GM19395 (cell line): ENCODE data around the gene ATP10B.

Experiments
- ATAC-seq: cut with Tn5 transposase; IDR thresholded peaks from one replicate; pipeline ENCODE4 v1.9.1; 2021; ENCODE audit warnings: mild to moderate bottlenecking, moderate library complexity; ENCODE audit not compliant: unreplicated experiment

The ATP10B gene

GRCh38 chr5:160697281-160697680 lies 154.7 kb downstream of the ATP10B start:
- ATAC-seq: no peak

DNA sequence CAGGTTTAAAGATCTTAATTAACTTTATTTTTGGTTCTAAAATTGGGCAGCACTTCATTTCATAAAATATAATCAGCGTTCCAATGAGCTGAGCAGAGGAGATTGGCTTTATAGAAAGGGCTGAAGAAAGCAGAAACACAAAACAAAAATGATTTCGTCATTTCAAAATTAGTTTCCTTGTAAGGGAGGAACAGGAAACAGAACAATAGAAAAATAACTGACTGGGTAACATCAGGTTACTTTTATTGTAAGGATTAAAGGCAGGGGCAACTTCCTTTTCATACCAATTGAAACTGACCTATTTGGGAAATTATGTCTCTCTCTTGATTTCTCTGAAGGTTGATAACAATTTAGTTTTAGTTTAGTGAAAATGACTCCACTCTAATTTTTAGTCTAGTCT lies 157.1 kb downstream of the ATP10B start:
- ATAC-seq: no peak

DNA sequence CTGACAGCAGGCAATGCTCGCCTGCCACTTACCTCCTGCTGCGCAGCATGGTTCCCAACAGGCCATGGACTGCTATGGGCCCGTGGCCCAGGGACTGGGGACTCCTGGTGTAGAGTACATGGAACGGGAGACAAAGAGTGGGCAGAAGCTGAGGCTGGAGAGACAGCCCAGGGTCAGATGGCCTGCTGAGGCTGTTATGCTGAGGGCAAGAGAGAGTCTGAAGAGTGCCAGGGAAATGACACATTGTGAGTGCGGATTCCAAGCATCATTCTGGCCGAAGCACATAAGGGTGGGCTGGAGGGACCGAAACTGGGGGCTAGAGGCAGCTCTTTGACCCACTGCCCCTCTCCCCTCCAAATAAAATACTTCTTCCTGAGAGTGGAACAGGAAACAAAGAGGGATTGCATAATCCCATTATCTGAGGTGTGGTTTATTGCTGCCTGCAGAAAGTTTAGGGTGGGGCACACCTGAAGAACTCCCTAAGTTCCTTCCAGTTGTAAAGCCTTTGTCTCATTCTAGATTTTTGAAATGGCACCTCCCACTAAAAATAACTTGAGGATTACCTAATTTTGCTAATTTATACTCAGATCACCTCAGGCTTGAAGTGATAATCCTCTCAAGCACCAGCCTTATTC lies 158.1 kb downstream of the ATP10B start:
- ATAC-seq: no peak

DNA sequence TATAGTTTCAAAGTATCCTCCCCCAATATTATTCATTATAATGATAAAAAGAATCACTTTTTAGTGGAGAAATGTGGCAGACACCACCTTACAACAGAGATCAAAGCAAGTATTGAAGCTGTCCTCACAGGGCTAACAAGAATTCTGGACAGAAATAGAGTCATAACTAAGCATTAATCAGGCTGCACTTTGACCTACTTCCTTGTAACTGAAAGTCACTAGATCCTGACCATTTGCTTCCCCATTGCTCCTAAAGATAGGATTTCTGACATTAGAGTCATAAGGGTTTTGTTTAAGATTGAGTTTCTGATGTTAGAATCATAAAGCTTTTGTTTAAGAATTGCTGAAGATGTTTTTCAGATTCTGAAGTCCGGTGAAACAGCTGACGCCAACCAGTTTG lies 159.7 kb downstream of the ATP10B start:
- ATAC-seq: no peak

GRCh38 chr5:160685695-160686094 lies 166.3 kb downstream of the ATP10B start:
- ATAC-seq: peak; percentile 94

- ATAC-seq: no peak
Measured at GRCh38 chr5:160685219-160685618, 166.8 kb downstream of the ATP10B start.

- no peak for ATAC-seq
Measured at GRCh38 chr5:160679567-160680309, 172.3 kb downstream of the ATP10B start.

DNA sequence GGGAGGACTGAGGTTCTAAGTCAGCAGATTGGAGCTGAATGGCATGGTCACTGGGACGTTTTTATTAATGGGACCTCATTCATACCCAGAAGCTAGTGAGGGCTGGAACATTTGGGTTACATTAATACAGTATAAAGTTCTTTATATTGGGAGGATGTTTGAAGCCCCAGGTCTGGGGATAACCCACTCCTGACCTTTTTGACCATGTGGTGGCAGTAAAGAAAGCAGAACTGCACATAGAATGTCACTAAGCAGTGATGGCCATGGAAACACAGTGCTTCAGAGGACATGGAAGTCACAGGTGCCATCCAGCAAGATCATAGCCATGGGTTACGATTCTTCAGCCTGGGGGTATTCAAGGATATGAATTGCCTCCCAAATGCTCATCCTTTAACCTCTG lies 176.0 kb downstream of the ATP10B start:
- ATAC-seq: peak; percentile 51

DNA sequence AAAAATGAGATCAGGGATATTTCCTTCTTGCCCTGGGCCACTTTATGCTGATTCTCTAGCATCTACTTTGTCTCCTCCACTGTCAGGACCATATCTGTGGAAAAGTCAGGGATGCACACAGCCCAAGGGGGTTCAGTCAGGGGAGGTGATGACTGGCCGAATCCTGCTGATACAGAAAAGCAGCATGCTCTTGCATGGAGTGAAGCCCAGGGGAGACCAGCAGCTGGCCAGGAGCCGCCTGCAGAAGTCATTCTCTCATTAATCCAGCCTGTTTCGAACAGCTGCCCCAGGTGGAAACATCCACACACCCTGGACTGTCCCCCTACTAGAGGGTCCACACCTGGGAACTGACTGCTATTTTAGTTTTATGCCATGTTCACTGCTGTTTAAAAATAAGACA lies 177.1 kb downstream of the ATP10B start:
- no peak for ATAC-seq

- ATAC-seq: no peak
Measured at GRCh38 chr5:160672521-160672920, 179.5 kb downstream of the ATP10B start.

GRCh38 chr5:160668356-160668755 lies 183.7 kb downstream of the ATP10B start:
- ATAC-seq: no peak

DNA sequence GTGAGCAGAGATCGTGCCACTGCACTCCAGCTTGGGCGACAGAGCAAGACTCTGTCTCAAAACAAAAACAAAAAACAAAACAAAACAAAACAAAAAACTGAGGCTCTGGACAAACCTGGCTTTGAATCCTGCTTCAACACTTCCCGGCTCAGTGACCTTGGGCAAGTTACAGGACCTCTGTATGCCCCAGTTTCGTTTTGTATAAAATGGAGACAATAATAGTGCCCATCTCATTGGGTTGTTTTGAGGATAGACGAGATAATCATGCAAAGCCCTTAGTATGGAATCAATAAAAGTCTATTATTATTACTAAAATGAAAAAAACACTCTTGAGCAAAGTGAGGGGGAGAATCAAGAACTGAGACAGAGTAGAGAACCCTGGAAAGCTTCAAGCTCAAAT lies 184.9 kb downstream of the ATP10B start:
- ATAC-seq: no peak

GRCh38 chr5:160665460-160665859 lies 186.6 kb downstream of the ATP10B start:
- ATAC-seq: no peak

- ATAC-seq: no peak
Measured at GRCh38 chr5:160660132-160660531, 191.9 kb downstream of the ATP10B start.

GRCh38 chr5:160657622-160658458 lies 194.2 kb downstream of the ATP10B start:
- no peak for ATAC-seq

- no peak for ATAC-seq
Measured at GRCh38 chr5:160657068-160657507, 194.9 kb downstream of the ATP10B start.

- no peak for ATAC-seq
Measured at GRCh38 chr5:160655717-160656116, 196.3 kb downstream of the ATP10B start.

DNA sequence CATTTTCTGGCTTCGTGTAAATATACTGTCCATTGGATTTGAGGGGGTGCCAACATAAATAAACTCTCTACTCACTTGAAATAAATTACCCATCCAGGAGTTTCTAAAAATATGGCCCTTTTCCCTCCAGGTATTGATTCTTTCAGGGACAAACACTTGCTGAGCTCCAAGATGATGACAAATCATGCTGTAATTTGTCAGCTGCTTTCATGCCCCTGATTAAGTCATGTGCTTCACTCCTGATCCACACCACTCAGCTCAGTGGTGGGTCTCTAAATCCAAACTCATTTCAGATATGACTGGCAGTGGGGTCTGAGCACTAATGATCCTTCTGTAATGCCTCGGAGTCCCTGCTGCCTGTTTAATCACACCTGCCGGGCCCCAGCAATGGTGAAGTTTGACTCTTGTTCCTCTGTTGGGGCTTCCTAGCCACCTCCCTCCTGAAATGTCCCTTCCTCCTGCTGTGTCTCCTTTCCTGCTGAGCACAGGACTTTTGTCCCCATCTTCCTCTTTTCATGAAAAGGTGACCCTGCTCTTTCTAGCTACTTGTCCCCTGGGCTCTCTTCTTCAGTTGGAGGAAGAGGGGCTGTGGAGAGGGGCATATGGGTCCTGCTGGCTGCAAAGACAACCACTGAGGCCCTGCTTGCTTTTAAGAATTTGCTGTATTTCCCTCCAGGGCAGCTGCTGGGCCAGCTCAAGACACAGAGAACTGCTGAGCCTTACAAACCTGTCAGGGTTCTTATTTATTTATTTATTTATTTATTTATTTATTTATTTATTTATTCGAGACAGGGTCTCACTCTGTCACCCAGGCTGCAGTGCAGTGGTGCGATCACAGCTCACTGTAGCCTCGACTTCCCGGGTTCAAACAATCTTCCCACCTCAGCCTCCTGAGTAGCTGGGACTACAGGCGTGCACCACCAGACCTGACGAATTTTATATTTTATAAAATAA lies 200.0 kb downstream of the ATP10B start:
- no peak for ATAC-seq

DNA sequence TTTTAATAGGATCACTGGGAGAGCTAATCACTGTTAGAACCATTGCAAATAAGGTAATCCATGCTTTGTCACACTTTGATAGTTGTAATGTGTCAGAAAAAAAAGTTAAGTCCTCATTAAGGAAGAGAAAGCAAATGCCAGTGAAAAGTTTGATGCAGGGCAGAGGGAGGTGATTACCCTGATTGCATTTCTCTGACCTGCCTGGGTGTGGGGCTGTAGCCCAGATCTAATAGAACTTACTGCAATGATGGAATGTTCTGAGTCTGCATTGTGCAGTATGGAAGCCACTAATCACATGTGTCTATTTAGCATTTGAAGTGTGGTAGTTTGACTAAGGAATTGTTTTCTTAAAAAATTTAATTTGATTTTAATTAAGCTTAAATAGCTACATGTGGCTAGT lies 202.7 kb downstream of the ATP10B start:
- no peak for ATAC-seq

DNA sequence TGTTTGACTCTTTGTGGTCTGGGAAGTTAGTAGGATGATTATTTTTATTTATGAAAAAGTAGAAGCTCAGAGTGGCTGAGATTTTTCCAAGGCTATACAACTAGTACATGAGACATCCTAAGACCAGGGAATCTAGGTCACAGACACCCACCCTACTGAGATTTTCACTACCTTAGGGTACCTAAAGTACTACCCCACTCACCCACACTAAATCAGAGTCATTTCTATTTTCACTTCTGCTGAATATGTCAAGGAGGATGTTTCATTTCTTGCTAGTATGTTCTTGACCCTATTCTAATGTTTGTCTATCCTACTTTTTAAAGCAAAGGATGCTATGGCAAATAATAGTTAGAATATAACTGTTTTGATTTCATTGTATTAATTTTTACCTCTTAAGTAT lies 206.0 kb downstream of the ATP10B start:
- ATAC-seq: no peak
